Activated naive CD4-positive, alpha-beta T cell treated with anti-CD3 and anti-CD28 coated beads, Interleukin-2, amount 10 ng/mL, durations not matched to agents 7 days and 5 days (primary cell): ENCODE data around the gene STARD4.

Experiments used
- CTCF ChIA-PET: fragments of 350-600 bp; sonication (Branson Sonifier 250); formaldehyde crosslinking; loops from one replicate; lab custom pipeline; 2021; ENCODE audit warnings: antibody characterized with exemption; lab: Charles Lee
- DNase-seq: peaks from one replicate; pipeline ENCODE4 v3.0.0-alpha.2; 2020
- H3K27ac Mint-ChIP-seq: one replicate; pipeline ENCODE4 v1.8.0; 2021; ENCODE audit warnings: mild to moderate bottlenecking, moderate library complexity, mixed read lengths
- H3K27me3 Mint-ChIP-seq: one replicate; pipeline ENCODE4 v1.8.0; 2021; ENCODE audit warnings: mild to moderate bottlenecking, mixed read lengths
- H3K36me3 Mint-ChIP-seq: one replicate; pipeline ENCODE4 v1.8.0; 2021; ENCODE audit warnings: mixed read lengths
- H3K4me1 Mint-ChIP-seq: one replicate; pipeline ENCODE4 v1.8.0; 2021; ENCODE audit warnings: mixed read lengths
- H3K4me3 Mint-ChIP-seq: one replicate; pipeline ENCODE4 v1.8.0; 2021; ENCODE audit warnings: mild to moderate bottlenecking, moderate library complexity, mixed read lengths
- H3K9me3 Mint-ChIP-seq: one replicate; pipeline ENCODE4 v1.8.0; 2021; ENCODE audit warnings: mixed read lengths

The STARD4 gene

GRCh38 chr5:111512375-111513130 lies at the start of gene STARD4:
TSS of gene STARD4 (minus strand) at chr5:111512535. CDS start at chr5:111507433, 5,102 bp downstream.
- DNase-seq = peak; percentile 96
- Mint-ChIP-seq H3K27me3 (no peaks in the 10 kb centered on the region), H3K4me3 (peak within 1 kb of the TSS; percentile 84), H3K4me1 (peaks cover 48% of the 10 kb centered on the region), H3K36me3 (peaks cover 19% of the 10 kb centered on the region), H3K27ac (peak within 1 kb of the TSS; percentile 91), H3K9me3 (no peaks in the 10 kb centered on the region)
- CTCF ChIA-PET = interaction anchor here (1.3 to 2.9 kb wide), 3 partner anchors 19 to 355 kb away, joined by 4 to 11 read pairs (median 6); no protein-coding TSS in a partner anchor

- no peak for DNase-seq
- Mint-ChIP-seq H3K27ac (no peak overlapping the region), H3K27me3 (peaks cover 3% of the 10 kb centered on the region), H3K4me3 (no peak overlapping the region), H3K36me3 (no peaks in the 10 kb centered on the region), H3K9me3 (no peaks in the 10 kb centered on the region), H3K4me1 (no peaks in the 10 kb centered on the region)
- CTCF ChIA-PET = no interaction called here
Observed at GRCh38 chr5:111559680-111560079, 47.3 kb upstream of the STARD4 start.

GRCh38 chr5:111557686-111558085 lies 45.4 kb upstream of the STARD4 start:
- no peak overlapping the region for H3K27ac Mint-ChIP-seq
- no peaks in the 10 kb centered on the region for H3K9me3 Mint-ChIP-seq
- no peak for DNase-seq
- H3K36me3 Mint-ChIP-seq = no peaks in the 10 kb centered on the region
- peaks cover 5% of the 10 kb centered on the region for H3K27me3 Mint-ChIP-seq
- no peak overlapping the region for H3K4me3 Mint-ChIP-seq
- CTCF ChIA-PET = no interaction called here
- no peaks in the 10 kb centered on the region for H3K4me1 Mint-ChIP-seq

- CTCF ChIA-PET = interaction anchor here (1.2 kb wide), 1 partner anchor 26 kb away, joined by 4 read pairs; no protein-coding TSS in a partner anchor
- Mint-ChIP-seq H3K9me3 (no peaks in the 10 kb centered on the region), H3K27ac (no peak overlapping the region), H3K4me3 (no peak overlapping the region), H3K36me3 (no peaks in the 10 kb centered on the region), H3K27me3 (peaks cover 8% of the 10 kb centered on the region), H3K4me1 (peaks cover under 1% of the 10 kb centered on the region)
- no peak for DNase-seq
Observed at GRCh38 chr5:111557111-111557510, 44.8 kb upstream of the STARD4 start.

- Mint-ChIP-seq H3K9me3 (no peaks in the 10 kb centered on the region), H3K4me1 (peaks cover 5% of the 10 kb centered on the region), H3K27me3 (peaks cover 8% of the 10 kb centered on the region), H3K36me3 (no peaks in the 10 kb centered on the region), H3K4me3 (no peak overlapping the region), H3K27ac (no peak overlapping the region)
- DNase-seq = no peak
- CTCF ChIA-PET = interaction anchor here (1.2 kb wide), 1 partner anchor 25 kb away, joined by 4 read pairs; no protein-coding TSS in a partner anchor
Observed at GRCh38 chr5:111556501-111556900, 44.2 kb upstream of the STARD4 start.

GRCh38 chr5:111555760-111556159 lies 43.4 kb upstream of the STARD4 start:
- H3K36me3 Mint-ChIP-seq = no peaks in the 10 kb centered on the region
- no peaks in the 10 kb centered on the region for H3K9me3 Mint-ChIP-seq
- peaks cover 13% of the 10 kb centered on the region for H3K4me1 Mint-ChIP-seq
- peaks cover 8% of the 10 kb centered on the region for H3K27me3 Mint-ChIP-seq
- H3K27ac Mint-ChIP-seq = no peak overlapping the region
- CTCF ChIA-PET = interaction anchor here (1.2 kb wide), 1 partner anchor 24 kb away, joined by 4 read pairs; no protein-coding TSS in a partner anchor
- H3K4me3 Mint-ChIP-seq = no peak overlapping the region
- DNase-seq = no peak

- CTCF ChIA-PET = interaction anchor here (0.7 to 2.4 kb wide), 3 partner anchors 22 to 593 kb away, joined by 3 to 14 read pairs (median 3); partner anchors contain the start of gene NREP
- no peak overlapping the region for H3K4me3 Mint-ChIP-seq
- peaks cover 18% of the 10 kb centered on the region for H3K4me1 Mint-ChIP-seq
- no peaks in the 10 kb centered on the region for H3K36me3 Mint-ChIP-seq
- no peak for DNase-seq
- no peak overlapping the region for H3K27ac Mint-ChIP-seq
- peaks cover 5% of the 10 kb centered on the region for H3K27me3 Mint-ChIP-seq
- H3K9me3 Mint-ChIP-seq = no peaks in the 10 kb centered on the region
Observed at GRCh38 chr5:111553868-111554267, 41.5 kb upstream of the STARD4 start.

- H3K4me1 Mint-ChIP-seq = peaks cover 18% of the 10 kb centered on the region
- CTCF ChIA-PET = interaction anchor here (0.6 to 2.4 kb wide), 2 partner anchors 21 to 622 kb away, joined by 3 to 14 read pairs; no protein-coding TSS in a partner anchor
- H3K27ac Mint-ChIP-seq = no peak overlapping the region
- no peak overlapping the region for H3K4me3 Mint-ChIP-seq
- DNase-seq = no peak
- H3K9me3 Mint-ChIP-seq = no peaks in the 10 kb centered on the region
- peaks cover 5% of the 10 kb centered on the region for H3K27me3 Mint-ChIP-seq
- no peaks in the 10 kb centered on the region for H3K36me3 Mint-ChIP-seq
Observed at GRCh38 chr5:111552896-111553295, 40.6 kb upstream of the STARD4 start.

GRCh38 chr5:111552492-111552891 lies 40.2 kb upstream of the STARD4 start:
- CTCF ChIA-PET = interaction anchor here (0.6 to 2.4 kb wide), 3 partner anchors 21 to 623 kb away, joined by 3 to 14 read pairs (median 3); no protein-coding TSS in a partner anchor
- Mint-ChIP-seq H3K4me3 (no peak overlapping the region), H3K9me3 (no peaks in the 10 kb centered on the region), H3K36me3 (no peaks in the 10 kb centered on the region), H3K4me1 (peaks cover 18% of the 10 kb centered on the region), H3K27ac (no peak overlapping the region), H3K27me3 (peaks cover 5% of the 10 kb centered on the region)
- DNase-seq = no peak

GRCh38 chr5:111551569-111552275 lies 39.4 kb upstream of the STARD4 start:
- peaks cover 18% of the 10 kb centered on the region for H3K4me1 Mint-ChIP-seq
- no peaks in the 10 kb centered on the region for H3K36me3 Mint-ChIP-seq
- CTCF ChIA-PET = interaction anchor here (1.0 to 2.4 kb wide), 2 partner anchors 20 to 592 kb away, joined by 3 to 14 read pairs; no protein-coding TSS in a partner anchor
- DNase-seq = no peak
- H3K27me3 Mint-ChIP-seq = peaks cover 5% of the 10 kb centered on the region
- H3K27ac Mint-ChIP-seq = no peak overlapping the region
- no peaks in the 10 kb centered on the region for H3K9me3 Mint-ChIP-seq
- H3K4me3 Mint-ChIP-seq = no peak overlapping the region

- H3K36me3 Mint-ChIP-seq = no peaks in the 10 kb centered on the region
- CTCF ChIA-PET = interaction anchor here (0.7 to 2.7 kb wide), 21 partner anchors 9 to 600 kb away, joined by 3 to 22 read pairs (median 4); no protein-coding TSS in a partner anchor
- peaks cover 18% of the 10 kb centered on the region for H3K4me1 Mint-ChIP-seq
- H3K9me3 Mint-ChIP-seq = no peaks in the 10 kb centered on the region
- H3K27me3 Mint-ChIP-seq = peaks cover 5% of the 10 kb centered on the region
- H3K27ac Mint-ChIP-seq = no peak overlapping the region
- DNase-seq = no peak
- no peak overlapping the region for H3K4me3 Mint-ChIP-seq
Observed at GRCh38 chr5:111551161-111551560, 38.8 kb upstream of the STARD4 start.

- CTCF ChIA-PET = interaction anchor here (0.6 to 2.7 kb wide), 26 partner anchors 8 to 601 kb away, joined by 3 to 22 read pairs (median 4); no protein-coding TSS in a partner anchor
Observed at GRCh38 chr5:111550282-111551020, 38.1 kb upstream of the STARD4 start.

GRCh38 chr5:111548992-111549649 lies 36.8 kb upstream of the STARD4 start:
- Mint-ChIP-seq H3K27ac (no peak overlapping the region), H3K27me3 (peaks cover 11% of the 10 kb centered on the region), H3K4me3 (no peak overlapping the region), H3K9me3 (no peaks in the 10 kb centered on the region), H3K4me1 (peaks cover 18% of the 10 kb centered on the region), H3K36me3 (no peaks in the 10 kb centered on the region)
- no peak for DNase-seq
- CTCF ChIA-PET = interaction anchor here (2.7 kb wide), 1 partner anchor 18 kb away, joined by 13 read pairs; no protein-coding TSS in a partner anchor

More at GRCh38 chr5:111550282-111551020, 38.1 kb upstream of the STARD4 start:
- peaks cover 5% of the 10 kb centered on the region for H3K27me3 Mint-ChIP-seq
- H3K36me3 Mint-ChIP-seq = no peaks in the 10 kb centered on the region
- DNase-seq = peak; percentile 78
- no peak overlapping the region for H3K27ac Mint-ChIP-seq
- no peak overlapping the region for H3K4me3 Mint-ChIP-seq
- no peaks in the 10 kb centered on the region for H3K9me3 Mint-ChIP-seq
- peaks cover 18% of the 10 kb centered on the region for H3K4me1 Mint-ChIP-seq
